Measurements from ENCODE around the gene ACOT7.
"Not testable (repeated sequence)": the region's sequence is repeated elsewhere in the genome, so short reads cannot be mapped to it uniquely, and the experiment has no call there.

ACOT7 gene

GRCh38 chr1:6435129-6435528, 41.6 kb upstream of the ACOT7 start:
- Histone ChIP-seq H3K9me2 (replicated peaks; ENCODE audit: control insufficient read depth, low read length) (no peaks in the 10 kb centered on the region), H3K36me3 (ENCODE audit: control insufficient read depth, low read length) (no peaks in the 10 kb centered on the region), H4K20me1 (ENCODE audit: control insufficient read depth, insufficient read depth, low read depth, low read length) (no peaks in the 10 kb centered on the region), H3F3A (ENCODE audit: control insufficient read depth, insufficient read depth) (no peaks in the 10 kb centered on the region), H3K4me3 (ENCODE audit: low read length) (no peak overlapping the region), H3K9me3 (ENCODE audit: control insufficient read depth, insufficient read depth, low read length) (no peaks in the 10 kb centered on the region), H3K79me2 (ENCODE audit: control insufficient read depth, low read length) (no peaks in the 10 kb centered on the region), H3K27me3 (ENCODE audit: control insufficient read depth, low read length) (peaks cover 3% of the 10 kb centered on the region), H3K27ac (ENCODE audit: low read depth, low read length) (no peak overlapping the region), H3K4me2 (ENCODE audit: low read length) (no peak overlapping the region), H3K4me1 (ENCODE audit: control insufficient read depth, low read length) (no peaks in the 10 kb centered on the region)
- TF ChIP-seq, protein P1, sequence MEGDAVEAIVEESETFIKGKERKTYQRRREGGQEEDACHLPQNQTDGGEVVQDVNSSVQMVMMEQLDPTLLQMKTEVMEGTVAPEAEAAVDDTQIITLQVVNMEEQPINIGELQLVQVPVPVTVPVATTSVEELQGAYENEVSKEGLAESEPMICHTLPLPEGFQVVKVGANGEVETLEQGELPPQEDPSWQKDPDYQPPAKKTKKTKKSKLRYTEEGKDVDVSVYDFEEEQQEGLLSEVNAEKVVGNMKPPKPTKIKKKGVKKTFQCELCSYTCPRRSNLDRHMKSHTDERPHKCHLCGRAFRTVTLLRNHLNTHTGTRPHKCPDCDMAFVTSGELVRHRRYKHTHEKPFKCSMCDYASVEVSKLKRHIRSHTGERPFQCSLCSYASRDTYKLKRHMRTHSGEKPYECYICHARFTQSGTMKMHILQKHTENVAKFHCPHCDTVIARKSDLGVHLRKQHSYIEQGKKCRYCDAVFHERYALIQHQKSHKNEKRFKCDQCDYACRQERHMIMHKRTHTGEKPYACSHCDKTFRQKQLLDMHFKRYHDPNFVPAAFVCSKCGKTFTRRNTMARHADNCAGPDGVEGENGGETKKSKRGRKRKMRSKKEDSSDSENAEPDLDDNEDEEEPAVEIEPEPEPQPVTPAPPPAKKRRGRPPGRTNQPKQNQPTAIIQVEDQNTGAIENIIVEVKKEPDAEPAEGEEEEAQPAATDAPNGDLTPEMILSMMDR (IDR thresholded peaks at IDR 0.05; ENCODE audit: low read depth, low read length, poor library complexity, severe bottlenecking), result no peak
- TF ChIP-seq EZH2phosphoT487 (IDR thresholded peaks at IDR 0.05; ENCODE audit: borderline replicate concordance, low read length), result no peak

GRCh38 chr1:6434186-6434585, 40.6 kb upstream of the ACOT7 start:
- H3K79me2 ChIP-seq (ENCODE audit: control insufficient read depth, low read length), result no peaks in the 10 kb centered on the region
- no peaks in the 10 kb centered on the region for H3K4me1 ChIP-seq (ENCODE audit: control insufficient read depth, low read length)
- H3F3A ChIP-seq (ENCODE audit: control insufficient read depth, insufficient read depth), result no peaks in the 10 kb centered on the region
- H3K36me3 ChIP-seq (ENCODE audit: control insufficient read depth, low read length), result no peaks in the 10 kb centered on the region
- no peaks in the 10 kb centered on the region for H4K20me1 ChIP-seq (ENCODE audit: control insufficient read depth, insufficient read depth, low read depth, low read length)
- no peak overlapping the region for H3K4me2 ChIP-seq (ENCODE audit: low read length)
- TF ChIP-seq, protein P1 (IDR thresholded peaks at IDR 0.05; ENCODE audit: low read depth, low read length, poor library complexity, severe bottlenecking), result no peak
- TF ChIP-seq EZH2phosphoT487 (IDR thresholded peaks at IDR 0.05; ENCODE audit: borderline replicate concordance, low read length), result no peak
- H3K9me3 ChIP-seq (ENCODE audit: control insufficient read depth, insufficient read depth, low read length), result no peaks in the 10 kb centered on the region
- no peak overlapping the region for H3K27ac ChIP-seq (ENCODE audit: low read depth, low read length)
- H3K9me2 ChIP-seq (replicated peaks; ENCODE audit: control insufficient read depth, low read length), result no peaks in the 10 kb centered on the region
- H3K27me3 ChIP-seq (ENCODE audit: control insufficient read depth, low read length), result peaks cover 2% of the 10 kb centered on the region
- no peak overlapping the region for H3K4me3 ChIP-seq (ENCODE audit: low read length)

DNA sequence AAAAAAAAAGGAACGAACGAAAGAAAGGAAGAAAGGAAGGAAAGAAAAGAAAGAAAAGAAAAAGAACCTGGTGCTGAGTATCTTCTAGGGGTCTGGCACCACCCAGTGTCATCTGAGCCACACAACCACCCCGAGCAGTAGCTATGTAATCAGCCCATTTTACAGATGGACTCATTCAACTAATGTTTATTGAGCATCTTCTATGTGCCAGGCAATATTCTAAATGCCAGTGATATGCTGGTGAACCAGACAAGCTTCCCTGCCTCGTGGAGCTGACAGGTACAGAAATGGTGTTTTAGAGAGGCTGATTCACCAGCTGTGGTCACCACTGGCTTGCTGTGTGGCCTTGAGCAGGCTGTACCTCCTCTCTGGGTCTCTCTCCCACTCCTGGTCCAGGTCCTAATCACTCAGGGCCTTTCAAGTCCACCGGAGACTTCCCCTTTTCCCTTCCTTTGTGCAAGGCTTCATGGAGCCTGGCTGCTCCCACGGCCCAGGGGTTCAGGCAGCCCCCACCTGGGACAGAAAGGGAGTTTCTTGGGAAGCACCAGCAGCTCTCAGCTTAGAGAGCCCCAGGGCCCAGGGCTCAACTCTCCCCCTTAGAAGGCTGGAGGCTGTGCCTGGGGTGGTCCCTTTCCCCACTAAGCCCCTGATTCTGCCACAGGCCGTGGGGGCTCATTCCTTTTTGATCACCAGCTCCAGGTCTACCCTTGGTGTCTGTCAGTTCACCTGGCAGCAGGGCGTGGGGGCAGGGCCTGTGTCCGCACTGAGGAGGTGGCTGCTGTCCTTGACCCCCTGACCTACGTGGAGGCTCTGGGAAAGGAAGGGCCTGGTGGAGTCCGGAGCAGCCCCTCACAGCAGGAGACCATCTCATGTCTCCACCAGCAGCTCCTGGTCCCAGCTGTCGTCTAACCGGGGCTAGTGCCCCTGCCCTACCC, 38.3 kb upstream of the ACOT7 start:
- H3K4me3 ChIP-seq (ENCODE audit: low read length); H3K4me1 ChIP-seq (ENCODE audit: control insufficient read depth, low read length); H3K9me3 ChIP-seq (ENCODE audit: control insufficient read depth, insufficient read depth, low read length); H3K27ac ChIP-seq (ENCODE audit: low read depth, low read length); H4K20me1 ChIP-seq (ENCODE audit: control insufficient read depth, insufficient read depth, low read depth, low read length); H3K4me2 ChIP-seq (ENCODE audit: low read length); H3K27me3 ChIP-seq (ENCODE audit: control insufficient read depth, low read length); H3K36me3 ChIP-seq (ENCODE audit: control insufficient read depth, low read length); H3K79me2 ChIP-seq (ENCODE audit: control insufficient read depth, low read length); H3K9me2 ChIP-seq (replicated peaks; ENCODE audit: control insufficient read depth, low read length); H3F3A ChIP-seq (ENCODE audit: control insufficient read depth, insufficient read depth): not testable (repeated sequence)

- H3K27me3 ChIP-seq (ENCODE audit: control insufficient read depth, low read length), result peaks cover 21% of the 10 kb centered on the region
- not testable (repeated sequence) for H3K4me2 ChIP-seq (ENCODE audit: low read length); H3K27ac ChIP-seq (ENCODE audit: low read depth, low read length); H3K36me3 ChIP-seq (ENCODE audit: control insufficient read depth, low read length); H4K20me1 ChIP-seq (ENCODE audit: control insufficient read depth, insufficient read depth, low read depth, low read length); H3K9me2 ChIP-seq (replicated peaks; ENCODE audit: control insufficient read depth, low read length); H3K79me2 ChIP-seq (ENCODE audit: control insufficient read depth, low read length); H3K4me1 ChIP-seq (ENCODE audit: control insufficient read depth, low read length); H3K4me3 ChIP-seq (ENCODE audit: low read length); H3F3A ChIP-seq (ENCODE audit: control insufficient read depth, insufficient read depth); H3K9me3 ChIP-seq (ENCODE audit: control insufficient read depth, insufficient read depth, low read length)
These were observed 36.3 kb upstream of the ACOT7 start for GRCh38 chr1:6429660-6430411.

DNA sequence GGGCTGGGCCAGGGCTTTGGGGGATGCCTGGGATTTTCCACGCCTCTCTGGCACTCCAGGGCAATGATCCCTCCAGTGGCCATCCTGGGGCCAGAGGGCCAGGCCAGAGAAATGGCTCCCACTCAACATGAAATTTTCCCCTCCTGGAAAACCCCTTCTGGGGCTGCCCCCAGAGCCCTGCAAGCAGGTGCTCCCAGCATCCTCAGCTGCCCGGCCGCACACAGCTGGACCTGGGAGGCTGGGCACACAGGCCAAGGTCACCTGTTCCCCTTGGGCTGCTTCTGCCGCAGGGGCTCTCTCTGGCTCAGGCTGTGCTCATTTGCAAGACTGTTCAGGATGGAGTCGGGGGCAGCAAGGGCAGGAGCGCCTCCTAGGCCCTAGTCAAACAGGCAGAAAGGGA, 34.9 kb upstream of the ACOT7 start:
- not testable (repeated sequence) for H3K36me3 ChIP-seq (ENCODE audit: control insufficient read depth, low read length); H4K20me1 ChIP-seq (ENCODE audit: control insufficient read depth, insufficient read depth, low read depth, low read length); H3K4me2 ChIP-seq (ENCODE audit: low read length); H3K79me2 ChIP-seq (ENCODE audit: control insufficient read depth, low read length); H3K9me3 ChIP-seq (ENCODE audit: control insufficient read depth, insufficient read depth, low read length); H3K4me1 ChIP-seq (ENCODE audit: control insufficient read depth, low read length); H3K9me2 ChIP-seq (replicated peaks; ENCODE audit: control insufficient read depth, low read length); H3K27ac ChIP-seq (ENCODE audit: low read depth, low read length); H3K4me3 ChIP-seq (ENCODE audit: low read length); H3F3A ChIP-seq (ENCODE audit: control insufficient read depth, insufficient read depth)
- H3K27me3 ChIP-seq (ENCODE audit: control insufficient read depth, low read length), result peaks cover 31% of the 10 kb centered on the region
